GM21619 (cell line): Measurements from ENCODE around the gene NEDD4L.

ENCODE experiments used
- ATAC-seq: cut with Tn5 transposase; IDR thresholded peaks from one replicate; pipeline ENCODE4 v1.9.1; 2021; ENCODE audit not compliant: unreplicated experiment

NEDD4L gene

DNA sequence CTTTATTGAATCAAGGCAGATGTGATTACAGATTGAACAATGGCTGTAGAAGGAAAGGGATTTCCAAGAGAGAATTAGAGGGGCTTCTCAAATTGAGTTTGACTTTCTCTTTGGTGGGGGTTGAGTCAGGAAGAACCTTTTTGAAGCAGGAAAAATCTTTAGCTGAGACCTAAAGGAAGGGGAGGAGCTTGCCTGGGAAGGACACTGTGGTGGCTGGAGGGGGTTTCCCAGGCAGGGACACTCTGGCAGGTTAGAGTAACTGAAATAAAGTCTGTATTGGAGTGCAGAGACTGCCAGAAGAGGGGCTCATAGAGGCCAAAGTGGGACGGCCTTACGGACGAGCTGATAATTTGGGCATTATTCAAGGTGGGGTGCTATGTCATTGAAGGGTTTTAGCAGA is 69.3 kb downstream of the NEDD4L start:
- ATAC-seq: peak; percentile 63

DNA sequence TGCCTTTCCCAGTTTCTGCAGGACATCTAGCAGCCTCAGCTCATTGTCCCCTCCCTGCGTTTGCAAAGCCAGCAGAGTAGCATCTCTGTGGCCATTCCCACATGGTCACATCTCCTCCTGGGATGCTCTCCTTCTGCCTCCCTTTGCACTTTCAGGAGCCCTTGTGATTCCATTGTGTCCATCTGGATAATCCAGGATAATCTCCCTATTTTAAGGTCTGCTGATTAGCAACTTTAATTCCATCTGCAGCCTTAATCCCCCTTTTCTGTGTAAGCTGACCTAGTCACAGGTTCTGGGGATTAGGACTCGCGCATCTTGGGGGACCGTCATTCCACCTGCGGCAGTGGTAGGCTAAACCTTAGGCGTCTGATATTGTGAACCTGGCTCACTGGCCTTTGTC is 70.7 kb downstream of the NEDD4L start:
- ATAC-seq: no peak

DNA sequence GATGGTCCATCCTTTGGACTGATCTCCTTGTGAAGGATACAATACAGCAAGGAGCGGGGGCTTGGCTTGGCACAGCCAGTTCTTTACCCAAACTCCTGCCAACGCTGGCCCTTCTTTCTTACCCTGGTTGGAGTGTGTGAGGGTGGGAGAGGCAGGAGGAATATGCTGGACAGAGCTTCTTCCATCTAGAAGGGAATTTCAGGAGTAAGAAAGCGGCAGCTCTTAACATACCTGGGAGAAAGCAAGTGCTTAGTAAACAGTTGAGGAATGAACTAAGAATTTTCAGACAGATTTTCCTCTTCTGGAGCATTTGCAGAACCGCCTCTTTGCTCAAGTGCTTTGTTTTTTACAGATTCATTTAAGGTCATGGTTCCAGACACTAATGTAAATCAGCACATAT is 72.8 kb downstream of the NEDD4L start:
- no peak for ATAC-seq

DNA sequence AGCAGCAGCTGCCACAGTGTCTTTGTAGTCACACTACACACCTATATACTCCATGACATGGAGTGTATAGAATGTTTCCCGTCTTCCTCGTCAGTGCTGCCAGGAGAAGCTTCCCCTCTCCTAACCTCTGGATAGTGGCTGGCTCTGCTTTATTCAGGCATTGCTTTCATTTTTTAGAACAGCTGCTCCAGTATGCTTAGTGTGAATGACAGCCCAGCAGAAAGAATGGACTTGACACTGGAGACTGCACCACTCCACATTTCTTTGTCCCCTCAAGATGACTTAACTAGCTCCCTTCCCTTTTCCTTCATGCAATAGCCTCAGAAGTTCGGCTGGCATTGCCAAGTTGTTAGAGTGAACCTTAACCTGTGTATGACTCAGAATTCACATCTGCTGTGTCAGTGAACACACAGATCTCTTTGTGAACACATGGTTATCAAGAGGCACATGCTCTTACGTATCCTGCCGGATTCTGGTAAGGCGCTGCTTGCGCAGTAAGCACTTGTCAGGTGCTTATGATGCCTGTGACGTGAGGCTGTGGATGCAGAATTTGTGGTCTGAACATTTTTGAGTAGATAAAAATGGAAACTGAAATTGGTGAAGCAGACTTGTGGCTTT is 73.9 kb downstream of the NEDD4L start:
- ATAC-seq: no peak

DNA sequence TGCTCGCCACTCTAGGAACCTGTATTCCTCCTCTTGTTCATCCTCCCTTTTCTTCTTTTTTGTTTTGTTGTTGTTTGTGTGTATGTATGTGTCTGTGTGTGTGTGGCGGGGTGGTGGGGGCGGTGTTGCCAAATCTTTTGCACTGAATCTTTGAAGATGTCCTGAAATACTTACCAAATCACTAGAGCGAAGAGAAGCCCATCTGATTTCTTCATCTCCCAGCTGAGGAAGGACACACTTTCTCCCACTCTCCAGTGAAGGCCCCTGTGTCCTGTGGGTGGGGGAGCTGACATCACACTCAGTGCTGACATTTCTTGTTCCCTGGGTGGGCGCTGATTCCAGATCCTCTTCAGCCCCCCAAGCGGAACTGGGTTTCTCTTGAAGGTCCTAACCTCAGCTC is 74.5 kb downstream of the NEDD4L start:
- no peak for ATAC-seq

DNA sequence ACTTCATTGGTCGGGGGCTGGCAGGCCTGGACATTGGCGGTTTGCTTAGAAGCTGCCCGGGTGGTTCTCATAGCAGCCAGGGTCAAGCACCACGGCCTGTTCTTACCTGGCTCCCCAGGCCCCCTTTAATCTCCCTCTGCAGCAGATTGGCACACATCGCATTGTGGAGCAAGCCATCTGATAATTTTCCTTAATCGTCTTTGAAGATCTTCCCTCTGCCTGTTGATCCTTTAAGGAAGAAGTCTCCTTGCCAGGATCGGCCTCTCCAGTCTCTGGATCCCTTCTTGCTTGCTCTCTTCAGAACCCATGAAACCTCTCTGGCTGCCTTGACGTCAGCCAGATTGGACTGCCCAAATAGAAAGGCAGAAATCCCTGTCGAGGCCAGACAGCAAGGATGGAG is 75.8 kb downstream of the NEDD4L start:
- ATAC-seq: no peak

DNA sequence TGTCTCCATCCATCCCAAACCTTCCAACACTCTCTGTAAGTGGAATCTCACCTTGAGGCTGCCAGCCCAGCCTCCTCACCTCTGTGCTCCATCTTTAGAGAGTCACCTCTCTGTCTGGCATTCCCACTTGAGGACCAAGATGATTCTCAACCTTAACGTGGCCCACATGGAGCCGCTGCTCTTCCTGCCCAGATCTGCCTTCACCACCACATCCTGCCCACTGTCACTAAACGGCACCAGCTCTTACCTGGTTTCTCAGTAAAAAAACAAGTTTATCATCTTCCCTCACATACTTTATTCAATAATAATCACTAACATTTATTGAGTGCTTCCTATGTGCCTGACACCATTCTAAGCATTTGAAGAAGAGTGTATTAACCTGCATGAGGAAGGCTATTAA is 80.4 kb downstream of the NEDD4L start:
- no peak for ATAC-seq

DNA sequence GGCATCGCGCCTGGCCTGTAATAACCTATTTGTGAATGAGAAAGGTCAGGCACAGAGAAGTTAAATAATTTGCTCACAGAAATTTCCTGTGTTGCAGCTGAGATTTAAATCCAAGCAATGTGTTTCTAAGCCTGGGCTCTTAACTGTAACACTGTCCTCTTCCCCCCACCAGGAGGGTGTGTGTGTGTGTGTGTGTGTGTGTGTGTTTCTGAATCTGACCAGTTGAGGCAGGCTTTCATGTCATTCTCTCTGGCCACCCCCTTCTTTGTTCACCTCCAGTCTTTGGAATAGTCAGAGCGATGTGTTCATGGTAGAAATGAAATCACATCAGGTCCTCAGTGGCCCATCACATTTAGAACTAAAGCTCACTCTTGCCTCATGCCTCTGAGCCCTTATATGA is 81.2 kb downstream of the NEDD4L start:
- ATAC-seq: no peak

DNA sequence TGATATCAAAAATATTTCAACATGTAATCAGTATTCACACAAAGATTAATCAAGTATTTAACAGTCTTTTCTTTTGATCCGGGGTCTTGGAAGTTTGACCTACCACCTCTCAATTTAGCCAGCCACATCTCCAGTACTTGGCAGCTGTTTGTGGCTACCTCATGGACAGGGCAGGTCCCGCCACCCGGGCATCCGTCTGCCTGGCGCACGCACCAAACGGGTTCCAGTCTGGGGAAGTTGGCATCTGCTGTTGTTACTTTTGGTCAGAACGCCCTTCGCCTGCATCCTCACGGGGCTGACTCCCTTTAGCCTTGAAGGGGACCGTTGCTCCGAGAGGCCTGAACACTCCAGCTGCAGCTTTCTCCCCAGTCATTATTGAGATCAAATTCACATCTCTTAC is 81.7 kb downstream of the NEDD4L start:
- ATAC-seq: no peak

DNA sequence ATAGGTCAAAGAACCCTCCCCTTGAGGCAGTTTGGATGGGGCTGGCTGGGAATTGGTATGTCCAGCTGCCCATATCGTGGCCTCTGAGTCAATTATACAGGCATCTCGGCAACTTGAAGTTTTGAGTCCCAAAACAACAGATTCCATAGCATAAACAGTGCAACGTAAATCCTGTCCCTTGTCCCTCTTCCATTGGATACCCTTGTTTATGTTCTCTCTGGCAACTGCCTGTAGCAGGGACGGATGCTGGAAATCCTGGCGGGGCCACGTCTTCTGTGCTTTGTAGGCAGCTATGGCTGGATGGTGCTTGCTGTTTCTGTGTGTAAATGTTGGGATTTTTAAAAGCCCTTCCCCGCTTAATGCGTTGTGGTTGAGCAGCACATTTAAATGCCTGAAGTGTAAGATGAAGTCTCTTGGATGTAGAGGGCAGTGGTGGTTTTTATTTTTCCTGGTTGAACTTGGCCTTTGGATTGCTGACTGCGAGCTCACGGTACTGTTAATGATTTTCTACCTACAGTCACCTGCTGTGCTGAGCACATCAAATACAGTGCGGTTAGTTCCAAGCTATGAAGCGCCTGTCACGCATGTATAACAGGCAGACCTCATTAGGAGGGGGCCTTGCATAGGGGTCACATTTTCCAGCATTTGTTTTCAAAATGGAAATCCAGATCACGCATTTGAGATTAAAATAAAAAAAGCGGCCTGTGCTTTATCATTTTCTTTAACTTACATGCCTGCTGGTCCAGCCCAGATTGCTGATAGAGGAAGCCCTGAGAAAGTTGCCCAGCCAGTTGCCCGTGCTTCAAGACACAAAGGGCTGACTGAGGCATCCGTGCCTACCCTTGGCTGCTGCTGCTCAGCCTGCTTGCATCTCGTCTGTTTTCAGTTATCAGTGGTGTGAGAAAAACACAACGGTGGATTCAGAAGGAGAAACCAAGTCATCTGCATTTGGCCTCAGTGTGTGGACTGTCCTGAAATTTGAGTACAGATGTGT is 84.7 kb downstream of the NEDD4L start:
- ATAC-seq: no peak

DNA sequence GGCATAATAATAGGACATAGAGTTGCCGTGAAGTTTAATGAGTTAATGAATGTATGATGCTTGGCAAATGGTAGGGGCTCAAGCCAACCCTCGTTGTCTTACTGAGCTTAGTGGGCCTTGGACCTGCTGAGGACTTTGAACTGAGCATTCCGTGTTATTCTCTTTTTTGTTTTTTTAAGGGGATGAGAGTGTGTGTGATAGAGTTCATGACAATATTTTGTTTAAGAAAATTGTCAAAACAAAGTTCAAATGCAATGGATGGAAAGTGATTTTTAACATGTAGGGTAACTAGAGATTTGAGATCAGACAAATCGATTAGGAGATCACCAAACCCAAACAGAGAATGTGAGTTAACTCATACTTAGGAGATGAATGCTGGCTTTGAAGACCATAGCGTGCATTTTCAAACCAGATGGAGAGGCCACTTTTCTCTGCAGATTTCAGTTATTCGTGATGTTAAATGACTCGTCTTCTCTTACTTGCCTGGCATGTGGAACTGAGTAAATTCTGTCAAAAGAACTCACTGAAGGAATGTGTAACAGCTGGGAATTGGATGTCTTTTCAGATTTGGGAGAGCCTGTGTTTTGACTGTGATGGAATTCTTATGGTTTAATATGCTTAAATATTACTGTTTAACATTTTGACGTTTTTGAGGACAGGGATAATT is 88.7 kb downstream of the NEDD4L start:
- ATAC-seq: no peak

DNA sequence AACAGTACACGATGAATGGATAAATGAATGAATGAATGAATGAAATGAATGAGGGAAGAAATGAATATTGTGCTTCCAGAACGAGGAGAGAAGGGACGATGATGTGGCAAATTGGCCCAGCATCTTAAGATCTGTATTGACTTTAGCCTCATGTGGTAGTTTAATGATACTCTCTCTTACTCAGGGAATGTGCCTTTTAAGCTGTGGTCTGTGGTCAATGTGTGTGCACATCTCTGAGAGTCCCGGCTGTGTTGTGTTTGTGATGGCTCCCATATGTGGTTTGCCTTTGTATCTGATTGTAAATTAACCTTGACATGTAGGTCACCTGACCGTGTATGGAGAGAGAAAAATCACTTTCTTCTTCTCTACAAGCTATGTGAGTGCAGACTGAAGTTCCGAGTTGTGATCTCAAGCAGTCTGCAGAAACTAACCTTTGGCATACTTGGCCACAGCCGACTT is 91.2 kb downstream of the NEDD4L start:
- ATAC-seq: peak; percentile 57

DNA sequence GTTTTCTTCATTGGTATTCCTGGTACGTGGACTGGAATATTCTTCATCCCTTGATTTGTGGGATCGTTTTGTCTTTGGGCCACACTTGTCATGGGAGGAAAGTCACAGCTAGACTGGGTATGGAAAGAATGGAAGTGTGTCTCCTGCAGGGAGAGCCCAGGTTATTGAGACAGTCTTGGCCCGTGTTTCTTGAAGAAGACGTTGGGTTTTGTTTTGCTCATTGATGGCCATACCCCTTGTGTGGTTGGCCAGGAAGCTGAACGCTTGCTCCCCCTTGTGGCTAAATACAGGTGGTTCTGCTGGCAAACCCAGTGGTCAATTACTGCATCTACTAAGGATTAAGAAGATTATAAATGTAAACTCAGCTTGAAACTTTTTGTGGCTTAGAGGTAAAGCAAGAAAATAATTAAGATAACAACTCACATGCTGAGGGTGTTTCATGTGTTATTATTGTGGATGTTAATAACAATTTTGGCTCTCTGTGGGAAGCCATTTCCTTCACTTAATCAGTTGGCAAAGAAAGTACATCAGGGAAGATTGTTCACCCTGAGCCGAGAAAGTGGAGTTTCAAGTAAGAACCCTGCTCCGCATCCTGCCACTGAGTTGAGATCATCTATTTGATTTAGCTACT is 91.8 kb downstream of the NEDD4L start:
- peak; percentile 60 for ATAC-seq

DNA sequence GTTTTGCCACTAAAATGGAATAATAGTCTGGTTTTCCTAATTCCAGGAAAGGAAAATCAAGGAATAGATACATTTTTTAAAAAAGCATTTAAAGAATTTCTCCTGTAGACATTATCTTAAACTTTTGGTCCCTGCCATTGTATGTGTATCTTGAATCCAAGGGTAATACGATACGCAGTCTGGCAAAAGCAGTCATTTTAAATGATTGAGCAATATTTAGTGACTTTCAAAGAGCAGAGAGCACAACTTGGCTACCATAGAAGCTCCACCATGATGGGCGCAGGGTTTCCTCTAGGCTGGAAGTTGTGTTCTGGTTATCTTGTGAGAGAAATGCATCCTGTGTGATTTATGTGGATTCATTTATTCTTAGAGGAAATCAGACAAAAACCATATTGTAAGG is 92.9 kb downstream of the NEDD4L start:
- no peak for ATAC-seq

DNA sequence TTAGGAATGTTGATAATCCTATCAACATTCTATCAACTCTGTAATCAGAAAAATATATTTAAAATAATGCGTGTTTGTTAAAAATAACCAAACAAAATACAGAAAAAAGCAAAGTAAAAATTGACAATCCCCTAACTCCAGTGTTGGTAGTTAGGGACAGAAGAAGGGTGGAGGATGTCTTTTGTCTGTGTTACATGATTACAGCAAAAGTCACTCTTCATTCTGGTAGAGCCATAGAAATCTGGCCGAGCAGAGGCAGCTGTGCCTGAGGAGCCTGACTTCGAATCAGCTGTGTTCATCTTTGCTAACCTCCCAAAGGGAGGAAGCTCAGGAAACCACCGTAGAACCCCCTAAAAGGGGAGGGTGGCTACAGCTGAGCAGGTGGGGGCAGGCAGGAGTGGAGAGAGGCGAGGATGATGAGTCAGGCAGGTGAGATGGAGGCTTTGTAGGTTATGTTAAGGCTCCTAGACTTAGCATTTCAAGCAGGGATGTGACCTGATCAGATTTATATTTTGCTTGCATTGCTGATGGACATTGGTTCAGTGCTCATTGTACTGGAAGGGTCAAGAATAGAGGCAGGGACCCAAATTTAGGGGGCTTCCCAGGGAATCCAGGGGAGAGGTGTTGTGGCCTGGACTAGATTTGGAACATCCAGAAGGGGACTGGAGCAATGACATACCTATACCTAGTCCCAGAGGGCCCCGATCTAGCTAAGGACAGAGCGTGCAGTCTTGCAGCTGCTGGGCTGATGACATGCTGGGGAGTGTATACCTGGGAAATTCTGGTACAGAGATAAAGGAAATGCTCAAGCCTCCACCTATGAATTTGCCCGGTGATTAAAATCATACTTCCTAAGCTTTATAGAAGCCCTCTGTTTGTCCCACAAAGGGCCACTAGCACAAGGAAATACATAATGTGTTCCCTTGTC is 95.7 kb downstream of the NEDD4L start:
- ATAC-seq: no peak

DNA sequence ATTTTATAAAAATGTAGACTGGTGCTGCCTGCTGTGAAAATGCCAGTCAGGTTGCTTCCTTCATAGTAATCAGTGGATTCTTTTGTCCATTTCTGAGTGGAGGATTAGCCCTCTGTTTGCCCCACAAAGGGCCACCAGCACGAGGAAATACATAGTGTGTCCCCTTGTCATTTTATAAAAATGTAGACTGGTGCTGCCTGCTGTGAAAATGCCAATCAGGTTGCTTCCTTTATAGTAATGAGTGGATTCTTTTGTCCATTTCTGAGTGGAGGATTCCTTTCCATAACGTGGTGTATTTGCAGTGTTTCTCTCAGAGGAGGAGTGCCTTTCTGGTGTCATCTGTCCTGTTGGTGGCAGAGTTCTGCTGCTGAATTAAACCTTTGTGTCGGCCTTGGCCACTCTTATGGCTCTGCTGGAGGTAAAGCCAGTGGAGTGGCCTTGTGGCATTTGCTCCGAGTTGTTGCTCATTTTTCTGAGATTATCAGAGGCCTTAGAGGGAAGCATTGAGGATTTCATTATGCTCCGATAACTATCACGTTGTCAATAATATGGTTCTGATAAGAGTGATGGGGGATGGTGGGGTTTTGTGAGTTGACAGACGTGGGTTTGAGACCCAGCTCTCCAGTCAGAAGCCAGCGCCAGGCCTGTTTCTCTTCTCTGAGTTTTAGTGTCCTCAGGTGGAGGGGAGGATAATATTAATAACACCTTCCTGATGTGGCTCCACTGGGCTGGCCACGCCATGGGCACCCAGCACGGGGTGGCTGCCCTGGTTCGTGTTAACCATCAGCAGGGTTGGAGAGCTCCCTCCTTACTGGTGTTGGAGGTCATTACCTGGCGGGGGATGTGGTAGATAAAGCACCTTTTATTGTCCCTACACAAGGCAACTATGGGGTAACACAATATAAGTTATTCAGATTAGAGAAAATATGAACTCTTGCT is 96.6 kb downstream of the NEDD4L start:
- ATAC-seq: no peak

DNA sequence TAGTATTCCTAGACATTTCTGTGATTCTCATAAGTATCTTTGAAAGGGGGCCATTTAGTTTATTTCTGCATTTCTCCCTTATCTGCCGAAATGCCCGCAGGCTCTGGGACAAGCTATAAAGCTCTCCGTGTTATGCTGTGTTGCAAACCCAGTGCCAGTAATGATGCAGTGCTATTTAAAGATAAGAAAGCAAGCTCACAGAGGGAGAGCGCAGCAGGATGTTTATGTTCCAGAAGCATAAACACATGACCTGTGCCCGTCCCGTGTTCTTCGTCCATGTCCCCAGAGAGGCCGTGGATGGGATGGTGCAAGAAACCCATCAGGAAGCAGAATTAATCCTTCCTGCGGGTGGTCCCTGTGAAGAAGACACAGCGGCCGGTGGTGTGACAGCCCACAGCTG is 99.4 kb downstream of the NEDD4L start:
- ATAC-seq: no peak

DNA sequence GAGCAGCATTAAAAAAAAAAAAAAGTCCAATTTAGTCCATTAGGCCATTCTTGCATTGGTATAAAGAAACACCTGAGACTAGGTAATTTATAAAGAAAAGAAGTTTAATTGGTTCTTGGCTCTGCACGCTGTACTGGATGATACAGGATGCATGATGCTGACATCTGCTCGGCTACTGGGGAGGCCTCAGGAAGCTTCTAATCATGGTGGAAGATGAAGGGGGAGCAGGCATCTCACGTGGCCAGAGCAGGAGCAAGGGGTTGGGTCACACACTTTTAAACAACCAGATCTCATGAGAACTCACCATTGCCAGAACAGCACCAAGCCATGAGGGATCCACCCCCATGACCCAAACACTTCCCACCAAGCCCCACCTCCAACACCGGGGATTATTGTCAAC is 100.1 kb downstream of the NEDD4L start:
- no peak for ATAC-seq

DNA sequence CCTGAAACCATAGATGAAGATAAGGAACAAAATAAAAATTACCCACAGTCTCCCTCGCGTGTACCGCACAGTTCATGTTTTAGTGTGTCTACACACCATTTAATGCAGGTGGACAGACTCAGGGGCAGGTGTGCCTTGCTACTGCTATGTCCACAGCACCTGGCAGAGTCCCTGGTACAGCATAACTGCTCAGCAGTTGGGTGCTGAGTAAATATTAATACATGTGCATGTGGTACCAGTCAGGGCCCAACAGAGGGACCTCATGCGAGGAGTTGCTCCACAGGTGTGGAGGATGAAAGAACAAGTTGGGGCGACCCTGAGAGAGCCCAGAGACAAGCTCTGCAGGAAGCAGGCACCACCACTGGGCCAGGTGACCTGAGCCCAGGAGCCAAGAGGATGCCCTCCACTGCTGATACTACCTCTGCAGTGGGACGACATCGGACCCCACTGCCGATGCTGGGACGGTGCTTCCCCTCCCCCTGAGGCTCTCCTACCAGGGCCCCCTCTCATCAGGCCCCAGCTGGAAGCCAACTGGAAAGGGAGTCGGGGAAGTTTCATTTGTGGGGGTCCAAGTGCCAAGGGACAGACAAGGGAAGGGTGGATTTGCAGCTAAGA is 100.8 kb downstream of the NEDD4L start:
- no peak for ATAC-seq
